HG03378 (cell line): ENCODE results near the gene UNC45A.

Experiments
- ATAC-seq: cut with Tn5 transposase; IDR thresholded peaks from one replicate; pipeline ENCODE4 v1.9.1; 2021; ENCODE audit warnings: mild to moderate bottlenecking, moderate library complexity; ENCODE audit not compliant: unreplicated experiment

The UNC45A gene

GRCh38 chr15:90959894-90960293 is 24.8 kb downstream of the UNC45A start:
- no peak for ATAC-seq

GRCh38 chr15:90960298-90961091 is 25.4 kb downstream of the UNC45A start:
- no peak for ATAC-seq

- no peak for ATAC-seq
Measured at GRCh38 chr15:90962021-90962420, 26.9 kb downstream of the UNC45A start.

- ATAC-seq = no peak
Measured at GRCh38 chr15:90966262-90966661, 31.2 kb downstream of the UNC45A start.

- no peak for ATAC-seq
Measured at GRCh38 chr15:90967206-90967605, 32.1 kb downstream of the UNC45A start.

DNA sequence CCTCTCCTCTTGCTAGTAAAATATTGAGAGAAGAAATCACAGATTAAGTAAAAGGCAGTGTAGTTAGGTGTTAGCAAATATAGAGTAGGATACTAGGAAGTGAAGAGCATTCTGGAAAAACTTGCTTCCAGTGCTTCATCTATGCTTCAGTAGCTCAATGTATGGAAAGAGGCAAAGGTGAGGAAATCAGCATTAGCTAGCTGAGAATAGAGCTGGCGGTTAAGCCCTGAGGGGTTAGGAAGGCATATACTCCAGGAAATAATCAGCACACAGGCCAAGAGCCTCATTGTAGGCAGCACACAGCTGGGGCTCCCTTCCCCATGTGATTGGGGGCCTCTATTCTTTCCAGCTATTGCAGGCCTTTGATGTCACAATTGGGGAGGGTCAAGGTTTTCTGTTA is 33.3 kb downstream of the UNC45A start:
- no peak for ATAC-seq

DNA sequence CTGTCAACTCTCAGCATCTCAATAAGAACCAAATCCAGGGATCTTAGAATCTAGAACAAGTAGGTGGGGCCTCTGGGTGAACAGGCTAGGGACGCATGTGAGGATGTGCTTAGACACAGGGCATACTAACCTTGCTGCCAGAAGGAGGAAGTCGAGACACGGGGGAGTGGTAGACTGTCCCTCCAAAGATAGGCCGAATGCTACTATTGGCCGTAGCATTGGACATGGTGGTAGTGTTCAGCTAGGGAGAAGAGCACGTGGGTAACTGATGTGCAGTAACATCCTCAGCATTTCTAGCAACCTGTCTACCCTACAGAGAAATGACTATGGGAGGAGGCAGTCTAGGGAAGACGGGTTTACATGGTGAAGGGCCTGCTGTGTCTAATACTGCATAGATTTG is 35.2 kb downstream of the UNC45A start:
- no peak for ATAC-seq

DNA sequence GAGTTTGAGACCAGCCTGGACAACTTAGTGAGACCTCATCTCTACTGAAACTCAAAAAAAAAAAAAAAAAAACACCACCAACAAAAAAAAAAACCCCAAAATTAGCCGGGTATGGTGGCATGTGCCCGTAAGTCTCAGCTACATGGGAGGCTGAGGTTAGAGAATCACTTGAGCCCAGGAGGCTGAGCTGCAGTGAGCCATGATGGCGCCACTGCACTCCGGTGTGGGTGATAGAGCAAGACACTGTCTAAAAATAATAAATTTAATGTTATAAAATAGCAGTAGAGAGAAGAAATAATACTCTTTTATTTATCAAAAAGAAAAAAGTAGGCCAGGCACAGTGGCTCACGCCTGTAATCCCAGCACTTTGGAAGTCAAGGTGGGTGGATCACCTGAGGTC is 37.0 kb downstream of the UNC45A start:
- ATAC-seq = no peak

DNA sequence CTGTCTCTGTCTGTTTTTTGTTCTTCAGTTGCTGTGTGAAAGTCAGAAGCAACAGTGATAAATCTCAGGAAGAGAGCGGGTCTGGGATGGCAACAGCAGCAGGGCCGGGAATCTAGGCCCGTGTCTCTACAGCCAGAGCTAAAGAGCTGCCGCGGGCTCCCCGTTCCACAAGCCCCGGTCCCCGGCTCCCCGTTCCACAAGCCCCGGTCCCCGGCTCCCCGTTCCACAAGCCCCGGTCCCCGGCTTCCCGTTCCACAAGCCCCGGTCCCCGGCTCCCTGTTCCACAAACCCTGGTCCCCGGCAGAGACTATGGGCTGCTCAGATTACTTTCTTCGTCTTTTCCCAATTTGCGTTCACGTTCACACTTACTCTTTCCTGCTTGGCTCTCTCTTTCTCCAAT is 39.1 kb downstream of the UNC45A start:
- ATAC-seq = no peak

GRCh38 chr15:90979582-90979981 is 44.5 kb downstream of the UNC45A start:
- no peak for ATAC-seq

DNA sequence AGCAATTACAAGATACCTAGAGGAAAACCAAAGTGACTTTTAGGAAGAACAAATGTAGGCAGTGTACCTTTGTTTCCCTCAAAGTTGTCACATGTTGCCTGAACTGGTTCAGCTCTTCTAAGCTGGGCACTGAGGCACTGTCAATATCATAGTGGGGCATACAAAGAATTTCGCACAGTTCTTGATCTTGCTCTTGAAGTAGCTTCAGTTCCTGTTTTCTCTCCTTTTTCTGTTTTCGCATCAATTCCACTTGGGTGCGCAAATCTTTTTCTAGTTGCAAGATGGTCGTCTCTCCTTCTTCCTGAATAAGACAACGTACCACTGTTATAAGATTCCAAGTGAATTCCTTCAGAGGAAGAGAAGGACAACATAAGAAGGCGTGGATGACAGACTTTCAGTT is 46.6 kb downstream of the UNC45A start:
- peak; percentile 69 for ATAC-seq

GRCh38 chr15:90982135-90982534 is 47.0 kb downstream of the UNC45A start:
- ATAC-seq = peak; percentile 37

GRCh38 chr15:90986790-90987507 is 51.9 kb downstream of the UNC45A start:
- ATAC-seq = peak; percentile 47

DNA sequence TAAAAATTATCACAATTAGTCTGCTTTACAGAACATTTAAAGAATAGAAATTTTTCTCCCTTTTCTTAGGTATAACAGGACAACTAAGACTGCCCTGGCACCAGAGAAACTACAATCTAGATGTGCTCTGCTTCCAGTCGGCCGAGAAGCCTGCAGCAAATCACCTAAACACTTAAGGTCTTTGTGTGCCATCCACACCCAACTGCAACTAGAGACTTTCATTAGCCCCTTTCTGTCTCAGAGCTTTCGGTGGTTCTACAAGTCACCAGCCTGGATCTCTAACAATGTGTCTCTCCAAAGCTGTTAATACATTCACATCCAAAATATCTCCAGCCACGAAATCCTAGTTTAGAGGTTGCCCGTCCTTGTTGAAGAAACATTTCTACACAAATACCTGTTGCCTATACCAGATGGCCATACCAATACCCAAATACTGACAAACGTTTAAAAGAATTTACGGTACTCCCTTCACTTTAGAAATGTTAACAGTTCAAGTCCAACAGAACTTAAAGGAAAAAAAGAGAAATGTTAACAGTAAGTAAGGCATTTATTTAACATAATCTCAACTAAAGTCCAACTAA is 52.6 kb downstream of the UNC45A start:
- no peak for ATAC-seq

DNA sequence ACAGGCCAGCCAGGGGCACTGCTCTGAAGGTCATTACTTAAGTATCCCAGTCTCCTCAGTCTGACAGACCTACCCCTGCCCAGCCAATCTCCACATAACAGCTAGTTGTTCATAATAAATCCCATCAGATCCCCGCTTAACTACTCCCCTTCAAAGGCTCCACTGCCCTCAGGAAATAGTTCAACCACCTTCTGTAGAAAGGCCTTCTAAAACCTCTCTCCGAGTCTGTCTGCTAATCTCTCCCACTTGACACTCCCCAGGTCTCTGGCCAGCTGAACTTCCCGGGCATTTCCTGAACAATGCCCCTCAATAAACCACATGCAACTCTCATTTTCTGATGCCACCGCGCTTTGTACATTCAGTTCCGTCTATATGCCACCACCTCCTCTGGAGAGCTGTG is 53.2 kb downstream of the UNC45A start:
- ATAC-seq = no peak

- ATAC-seq = no peak
Measured at GRCh38 chr15:90989040-90989768, 54.1 kb downstream of the UNC45A start.

DNA sequence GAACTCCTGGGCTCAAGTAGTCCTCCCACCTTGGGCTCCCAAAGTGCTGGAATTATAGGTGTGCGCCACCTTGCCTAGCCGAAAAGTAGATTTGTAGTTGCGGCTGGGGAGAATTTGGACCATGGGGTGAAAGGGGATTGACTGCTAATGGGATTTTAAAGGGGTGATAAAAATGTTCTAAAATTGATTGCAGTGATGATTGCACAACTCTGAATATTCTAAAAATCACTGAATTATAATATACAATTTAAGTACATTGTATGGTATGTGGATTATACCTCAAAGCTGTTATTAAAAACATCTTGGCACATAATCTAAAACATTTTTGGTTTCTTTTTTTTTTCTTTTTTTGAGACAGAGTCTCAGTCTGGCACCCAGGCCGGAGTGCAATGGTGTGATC is 55.4 kb downstream of the UNC45A start:
- ATAC-seq = no peak

- ATAC-seq = no peak
Measured at GRCh38 chr15:90991587-90992285, 56.7 kb downstream of the UNC45A start.

GRCh38 chr15:90994059-90994416 is 59.0 kb downstream of the UNC45A start:
- ATAC-seq = no peak

DNA sequence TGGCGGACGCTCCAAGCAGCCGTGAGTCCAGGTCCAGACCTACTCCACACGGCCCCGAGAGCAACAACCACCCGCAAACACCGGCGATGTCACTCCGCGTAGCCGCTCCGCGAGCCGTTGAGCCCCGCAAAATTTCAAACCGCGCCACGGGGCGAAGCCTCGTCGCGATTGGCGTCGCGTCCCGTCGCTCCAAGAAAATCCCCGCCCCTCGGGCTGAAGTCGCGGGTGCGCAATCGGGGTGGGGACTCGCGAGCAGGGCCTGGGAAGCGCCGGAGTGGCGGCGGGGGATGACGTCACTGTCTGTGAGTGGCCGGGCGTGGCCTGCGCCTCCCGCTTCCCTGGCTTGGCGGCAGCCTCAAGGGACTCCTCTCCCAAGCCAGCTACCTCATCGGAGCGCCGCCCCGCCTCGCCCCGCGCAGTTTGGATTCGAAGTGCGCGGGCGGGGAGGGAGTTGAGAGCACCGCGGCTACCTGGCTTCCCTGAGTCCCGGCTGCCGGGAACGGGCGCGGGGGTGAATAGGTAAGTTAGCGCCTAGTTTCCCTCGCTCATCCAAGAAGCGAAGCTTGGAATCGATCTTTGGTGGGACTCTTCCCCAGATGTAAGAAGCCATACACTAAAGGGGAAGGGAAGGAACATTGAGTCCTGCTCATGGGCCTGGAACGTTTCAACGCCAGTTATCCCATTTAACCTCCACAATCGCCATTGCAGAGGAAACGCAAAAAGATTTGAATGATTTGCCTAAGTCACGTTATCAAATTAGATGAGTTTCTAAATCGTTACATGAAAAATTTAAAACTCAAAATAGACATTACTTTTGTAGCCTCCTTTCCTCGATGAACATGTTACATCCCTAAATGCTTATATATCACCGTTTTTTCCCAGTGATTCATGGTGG is 59.6 kb downstream of the UNC45A start, which contains the start of gene PRC1:
Gene PRC1 (minus strand): TSS at position 119 of the 895 bp plus-strand sequence. CDS start 118 bp downstream, at position 1.
- peak; percentile 84 for ATAC-seq
